T-helper 9 cell (primary cell): ENCODE results near the gene C6orf132.
"Not testable (repeated sequence)": the region's sequence is repeated elsewhere in the genome, so short reads cannot be mapped to it uniquely, and the experiment has no call there.

Source experiments
- DNase-seq: peaks from one replicate; pipeline ENCODE4 v3.0.0-alpha.2; 2020

The C6orf132 gene

DNA sequence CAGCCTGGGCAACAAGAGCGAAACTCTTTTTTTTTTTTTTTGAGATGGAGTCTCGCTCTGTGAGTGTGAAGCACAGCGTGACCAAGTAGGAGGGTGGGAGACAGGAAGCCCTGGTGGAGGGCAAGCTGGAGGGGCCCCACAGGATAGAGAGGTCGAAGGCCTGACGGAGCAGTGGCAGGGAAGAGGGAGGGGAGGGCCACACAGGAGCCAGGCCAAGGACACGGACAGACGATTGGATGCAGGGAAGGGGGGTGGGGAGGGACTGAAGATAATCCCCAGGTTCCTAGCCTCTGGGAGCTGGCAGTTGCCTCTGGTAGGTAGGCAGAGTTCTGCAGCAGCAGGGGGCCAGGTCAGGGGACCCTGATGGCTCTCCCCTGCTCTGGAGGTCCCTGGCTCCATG lies 20.0 kb upstream of the C6orf132 start:
- DNase-seq = no peak

- DNase-seq = no peak
Observed at GRCh38 chr6:42159431-42160024, 17.1 kb upstream of the C6orf132 start.

GRCh38 chr6:42158631-42159030 lies 16.2 kb upstream of the C6orf132 start:
- DNase-seq = no peak

DNA sequence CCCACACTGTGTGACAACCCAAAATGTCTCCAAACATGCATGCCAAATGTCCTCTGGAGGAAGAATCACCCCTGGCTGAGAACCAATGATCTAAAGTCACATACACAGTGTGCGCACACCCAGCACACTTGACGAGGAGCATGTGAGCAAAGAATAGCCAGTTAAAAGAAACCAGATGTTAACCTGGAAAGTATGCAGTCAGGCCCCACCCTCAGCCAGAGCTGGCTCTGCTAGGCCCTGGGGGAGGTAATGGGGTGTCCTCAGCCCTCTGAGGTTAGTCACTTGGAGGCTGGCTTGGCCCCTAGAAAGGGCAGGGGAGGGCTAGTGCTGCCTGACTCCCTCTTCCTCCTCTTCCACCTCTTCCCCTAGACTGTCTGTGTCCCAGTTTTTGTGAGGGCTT lies 15.6 kb upstream of the C6orf132 start:
- DNase-seq = no peak

DNA sequence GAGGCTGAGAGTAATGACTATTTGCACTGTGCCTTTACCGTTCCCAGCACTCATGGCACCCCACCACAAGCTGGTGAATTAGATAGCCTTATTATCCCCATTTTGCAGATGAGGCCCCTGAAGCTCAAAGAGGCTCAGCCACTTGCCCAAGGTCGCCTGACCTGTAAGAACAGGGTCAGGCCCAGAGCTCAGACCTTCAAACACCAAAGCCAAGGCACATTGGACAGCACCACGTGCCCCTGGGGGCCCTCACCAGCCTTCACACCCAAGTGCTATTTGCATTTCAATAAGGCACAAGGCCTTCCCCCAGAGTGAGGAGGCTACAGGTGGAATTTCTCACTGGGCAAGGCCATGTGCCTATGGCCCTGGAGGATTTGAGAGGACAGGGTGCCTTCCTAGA lies 14.2 kb upstream of the C6orf132 start:
- DNase-seq = no peak

DNA sequence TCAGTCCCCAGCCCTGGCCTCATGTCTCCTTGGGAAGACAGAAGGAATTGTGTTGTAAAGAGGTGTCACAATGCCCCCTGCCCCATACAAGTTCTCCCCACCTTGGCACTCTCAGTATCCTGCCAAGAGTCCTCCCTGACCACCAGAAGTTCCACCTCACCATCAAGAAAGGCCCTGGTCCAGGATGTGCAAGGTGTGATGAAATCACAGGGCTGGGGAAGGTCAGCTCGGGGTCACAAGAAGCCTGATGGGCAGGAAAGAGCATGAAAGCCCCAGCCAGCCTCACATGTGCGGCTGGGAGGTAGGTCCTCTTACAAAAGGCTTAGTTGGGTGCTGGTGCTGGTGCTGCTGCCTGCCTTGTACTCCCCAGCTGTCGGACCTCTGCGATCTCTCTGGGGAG lies 12.9 kb upstream of the C6orf132 start:
- no peak for DNase-seq

GRCh38 chr6:42154461-42155209 lies 12.2 kb upstream of the C6orf132 start:
- no peak for DNase-seq

DNA sequence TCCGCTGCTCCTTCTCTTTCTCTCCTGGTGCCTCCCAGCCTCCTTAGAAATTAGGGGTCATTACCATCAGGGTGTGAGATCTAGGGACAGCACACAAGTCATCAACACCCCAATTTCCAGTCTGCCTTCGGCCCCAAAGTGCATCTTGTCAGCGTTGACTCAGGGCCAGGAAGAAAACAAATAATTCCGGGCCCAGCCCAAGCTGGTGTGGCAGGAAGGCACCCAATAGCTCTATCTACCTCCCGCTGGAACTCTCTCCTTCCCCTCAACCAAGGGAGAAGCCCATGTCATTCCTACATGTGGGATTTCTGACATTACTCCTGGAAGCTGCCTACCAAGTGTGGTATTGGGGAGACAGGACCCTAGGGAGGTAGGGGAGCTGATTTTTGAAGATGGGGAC lies 11.5 kb upstream of the C6orf132 start:
- DNase-seq = no peak

DNA sequence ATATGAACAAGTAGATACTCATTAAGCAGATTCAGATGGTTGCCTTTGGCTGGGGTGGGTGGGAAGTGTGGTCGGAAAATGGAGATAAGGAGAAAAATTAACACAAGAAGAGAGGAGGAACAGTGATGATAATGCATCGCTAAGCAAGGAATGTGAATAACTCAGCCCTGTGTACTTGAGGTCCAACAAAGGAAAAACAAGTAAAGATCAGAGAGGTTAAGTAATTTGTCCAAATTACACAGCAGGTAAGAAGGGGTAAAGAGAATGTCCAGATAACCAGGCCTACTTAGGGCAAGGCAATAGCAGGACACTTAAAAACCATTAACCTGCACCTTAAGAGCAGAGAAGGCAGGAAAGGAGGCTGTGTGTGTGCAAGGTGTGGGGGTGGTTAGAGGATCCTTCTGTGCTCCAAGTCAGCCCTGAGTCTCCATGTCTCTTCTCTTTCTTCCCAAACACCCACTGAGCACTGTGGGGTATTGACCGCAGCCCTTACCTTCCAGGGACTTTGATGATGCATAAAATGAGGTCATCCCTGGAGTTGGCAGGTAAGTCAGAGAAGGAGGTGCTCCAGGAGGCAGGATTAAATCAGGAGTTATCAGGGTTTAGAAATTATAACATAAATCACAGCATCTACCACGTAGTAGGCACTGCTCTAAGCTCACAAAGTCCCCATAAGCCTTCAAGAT lies 10.3 kb upstream of the C6orf132 start:
- not testable (repeated sequence) for DNase-seq

DNA sequence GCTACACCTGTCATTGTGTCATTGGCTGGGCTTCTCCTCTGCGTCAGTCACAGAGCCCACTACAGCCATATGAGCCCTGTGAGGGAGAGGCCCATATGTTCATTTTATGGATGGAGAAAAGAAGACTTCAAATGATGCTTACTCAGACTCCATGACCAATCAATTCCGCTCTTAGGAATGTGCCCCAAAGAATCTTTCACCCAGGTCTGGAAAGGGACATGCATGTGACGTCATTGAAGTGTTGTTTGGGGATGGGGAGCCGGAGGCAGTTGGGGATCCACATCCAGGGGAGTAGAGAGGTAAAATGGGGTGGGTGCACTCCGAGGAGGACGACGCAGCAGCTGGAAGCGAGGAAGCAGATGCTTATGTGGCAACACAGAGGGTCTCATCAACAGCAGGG lies 9.6 kb upstream of the C6orf132 start:
- DNase-seq = no peak

DNA sequence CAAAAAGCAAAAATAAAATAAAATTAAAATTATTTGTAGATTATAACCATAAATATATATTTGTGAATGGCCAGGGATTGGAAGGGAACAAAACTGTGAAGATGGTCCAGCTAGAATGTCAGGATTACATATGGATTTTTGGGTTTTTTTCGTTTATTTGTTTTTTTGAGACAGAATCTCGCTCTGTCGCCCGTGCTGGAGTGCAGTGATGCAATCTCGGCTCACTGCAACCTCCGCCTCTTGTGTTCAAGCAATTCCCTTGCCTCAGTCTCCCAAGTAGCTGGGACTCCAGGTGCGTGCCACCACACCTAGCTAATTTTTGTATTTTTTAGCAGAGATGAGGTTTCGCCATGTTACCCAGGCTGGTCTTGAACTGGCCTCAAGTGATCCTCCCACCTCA lies 7.8 kb upstream of the C6orf132 start:
- no peak for DNase-seq

- DNase-seq = no peak
Observed at GRCh38 chr6:42148058-42148457, 5.6 kb upstream of the C6orf132 start.

DNA sequence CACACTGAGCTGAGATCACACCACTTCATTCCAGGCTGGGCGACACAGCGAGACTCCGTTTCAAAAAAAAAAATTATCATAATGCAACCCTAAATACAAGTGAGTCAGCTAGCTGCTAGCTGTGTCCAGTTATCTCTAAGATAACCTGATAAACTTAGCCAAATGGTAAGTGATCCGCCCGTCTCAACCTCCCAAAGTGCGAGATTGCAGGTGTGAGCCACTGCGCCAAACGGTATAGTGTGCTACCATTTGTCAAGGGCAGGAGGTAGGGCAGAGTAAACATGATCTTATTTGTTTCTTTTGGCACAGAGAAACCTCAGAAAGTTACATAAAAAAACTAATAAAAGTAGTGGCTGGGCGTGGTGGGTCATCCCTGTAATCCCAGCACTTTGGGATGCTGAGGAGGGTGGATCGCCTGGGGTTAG lies 4.7 kb upstream of the C6orf132 start:
- DNase-seq = no peak

DNA sequence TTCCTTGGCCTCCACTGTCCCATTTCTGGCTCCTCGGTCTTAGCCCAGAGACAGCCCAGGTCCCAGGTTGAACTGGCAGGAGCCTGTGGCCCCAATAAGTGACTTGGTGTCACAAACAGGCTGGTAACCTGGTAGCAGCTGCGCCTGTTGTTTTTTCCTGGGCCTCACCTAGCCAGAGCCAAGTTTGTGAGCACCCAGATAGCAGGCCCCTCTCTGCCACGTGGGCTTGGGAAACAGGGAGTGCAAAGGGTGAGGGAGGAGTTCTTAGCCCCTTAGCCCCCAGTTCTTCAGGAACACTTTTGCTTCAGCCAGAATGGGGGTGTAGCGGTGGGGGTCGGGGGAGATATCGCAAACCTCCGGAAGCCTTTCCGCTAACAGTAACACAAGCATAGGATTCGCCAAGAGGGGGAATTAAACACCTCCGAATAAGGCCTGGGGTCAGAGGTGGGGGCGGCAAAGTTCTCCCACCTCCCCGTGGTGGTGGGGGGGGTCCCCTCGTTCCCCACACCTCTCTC lies 760 bp downstream of the C6orf132 start:
- DNase-seq = no peak

DNA sequence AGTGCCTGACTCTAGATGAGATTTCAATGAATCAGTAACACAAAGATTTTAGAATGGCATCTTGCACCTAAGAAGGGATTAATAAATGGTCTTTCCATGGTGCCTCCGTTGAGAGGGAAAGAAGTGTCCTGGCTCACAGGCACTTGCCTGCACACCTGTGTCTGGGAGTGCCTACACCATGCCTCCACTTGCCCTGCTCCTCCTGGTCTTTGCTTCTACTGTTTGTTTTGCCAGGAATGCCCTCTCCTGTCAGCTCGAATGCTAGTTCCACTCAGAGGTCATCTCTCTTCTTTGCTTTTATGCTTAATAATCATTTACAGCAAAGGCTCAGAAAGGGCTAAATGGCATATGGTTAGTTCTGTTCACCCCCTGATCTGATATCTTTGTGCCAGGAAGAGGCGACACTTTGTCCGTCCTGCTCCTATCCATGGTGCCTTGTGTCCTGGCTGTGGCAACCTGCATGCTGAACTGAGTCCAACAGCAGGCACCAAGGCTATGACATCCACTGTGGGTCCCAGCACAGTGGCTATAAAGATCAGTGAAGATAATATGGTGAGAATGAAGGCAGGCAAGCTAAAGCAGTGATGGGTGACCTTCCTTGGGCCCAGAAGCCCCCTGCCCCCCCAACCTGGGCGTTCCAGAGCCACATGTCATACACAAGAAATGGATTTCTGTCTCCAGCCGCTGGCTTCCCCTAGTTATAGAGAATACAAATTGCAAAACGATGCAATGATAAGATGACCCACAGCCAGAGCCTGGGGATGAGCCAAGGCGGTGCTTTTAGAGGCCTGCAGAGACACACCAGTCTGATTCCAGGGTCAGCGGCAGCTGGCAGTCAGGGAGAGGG lies 1.4 kb downstream of the C6orf132 start:
- no peak for DNase-seq

GRCh38 chr6:42140032-42140431 lies 2.4 kb downstream of the C6orf132 start:
- DNase-seq = no peak

DNA sequence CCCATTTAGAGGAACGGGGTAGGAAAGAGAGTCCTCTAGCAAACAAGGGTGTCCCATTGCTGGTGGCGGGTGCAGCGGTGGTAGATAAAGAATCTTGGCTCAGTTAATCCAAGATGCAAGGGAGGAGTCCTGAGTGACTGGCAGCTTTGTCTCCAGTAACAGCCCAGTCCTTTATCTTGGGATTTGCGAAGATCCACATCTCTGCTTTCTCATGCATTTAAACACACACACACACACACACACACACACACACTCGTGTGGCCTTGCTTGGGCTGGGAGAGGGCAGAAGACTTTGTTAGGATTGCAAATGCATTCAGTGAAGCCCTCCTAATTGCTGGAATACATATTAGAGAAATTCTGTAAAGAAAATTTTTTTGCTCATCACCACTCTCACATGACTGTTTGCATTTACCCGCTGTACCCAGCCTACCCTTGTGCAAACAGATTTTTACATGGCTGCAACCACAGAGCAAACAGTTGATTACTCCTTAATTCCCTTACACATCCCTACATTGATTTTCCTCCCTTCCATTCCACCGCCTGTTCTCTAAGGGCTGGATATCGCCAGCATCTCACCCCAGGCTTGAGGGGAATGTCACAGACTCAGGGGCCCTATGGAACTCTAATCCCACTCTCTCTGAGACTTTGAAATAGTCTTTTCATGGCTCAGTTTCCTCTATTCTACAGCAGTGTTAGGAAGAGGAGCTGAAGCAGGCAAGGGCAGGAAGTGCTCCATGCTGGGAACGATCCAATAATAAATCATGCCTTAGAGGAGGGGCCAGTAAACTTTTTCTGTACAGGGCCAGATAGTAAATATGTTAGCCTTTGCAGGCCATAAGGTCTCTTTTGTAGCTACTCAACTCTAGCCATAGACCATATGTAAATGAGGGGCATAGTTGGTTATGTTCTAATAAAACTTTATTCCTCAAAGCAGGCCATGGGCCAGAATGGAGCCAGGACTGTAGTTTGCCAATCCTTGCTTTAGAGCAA lies 3.5 kb downstream of the C6orf132 start:
- DNase-seq = no peak

GRCh38 chr6:42138190-42138589 lies 4.2 kb downstream of the C6orf132 start:
- no peak for DNase-seq

GRCh38 chr6:42137194-42137753 lies 5.1 kb downstream of the C6orf132 start:
- DNase-seq = no peak

GRCh38 chr6:42136508-42137193 lies 5.8 kb downstream of the C6orf132 start:
- DNase-seq = no peak

GRCh38 chr6:42135722-42136121 lies 6.7 kb downstream of the C6orf132 start:
- DNase-seq = no peak
